D341Med (cell line): ENCODE measurements around the gene TMEM134.
A peak's percentile ranks its signal among the peaks of the same experiment; 100 is the strongest.
"Not testable (repeated sequence)": the region's sequence is repeated elsewhere in the genome, so short reads cannot be mapped to it uniquely, and the experiment has no call there.

ENCODE experiments used
- DNase-seq: peaks from one replicate; pipeline ENCODE4 v3.0.0; 2012; ENCODE audit warnings: low spot score

The TMEM134 gene

DNA sequence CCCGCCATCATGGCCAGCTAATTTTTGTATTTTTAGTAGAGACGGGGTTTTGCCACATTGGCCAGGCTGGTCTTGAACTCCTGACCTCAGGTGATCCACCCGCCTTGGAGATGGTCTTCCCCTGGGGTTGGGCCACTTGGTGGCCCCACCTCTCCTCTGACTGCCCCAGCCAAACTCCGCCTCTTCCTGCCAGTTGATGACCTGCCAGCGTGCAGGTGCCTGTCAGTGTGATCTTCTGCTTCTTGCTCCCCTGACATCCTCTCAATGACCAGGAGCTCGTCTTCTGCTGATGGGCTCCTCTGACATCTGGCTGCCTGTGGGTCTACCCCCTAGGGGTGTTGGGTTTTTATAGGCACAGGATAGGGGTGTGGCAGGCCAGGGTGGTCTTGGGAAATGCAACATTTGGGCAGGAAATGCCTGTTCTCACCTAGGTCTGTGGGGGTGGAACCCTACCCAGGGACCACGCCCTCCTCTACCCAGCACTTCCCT lies 16.9 kb upstream of the TMEM134 start:
- DNase-seq = not testable (repeated sequence)

DNA sequence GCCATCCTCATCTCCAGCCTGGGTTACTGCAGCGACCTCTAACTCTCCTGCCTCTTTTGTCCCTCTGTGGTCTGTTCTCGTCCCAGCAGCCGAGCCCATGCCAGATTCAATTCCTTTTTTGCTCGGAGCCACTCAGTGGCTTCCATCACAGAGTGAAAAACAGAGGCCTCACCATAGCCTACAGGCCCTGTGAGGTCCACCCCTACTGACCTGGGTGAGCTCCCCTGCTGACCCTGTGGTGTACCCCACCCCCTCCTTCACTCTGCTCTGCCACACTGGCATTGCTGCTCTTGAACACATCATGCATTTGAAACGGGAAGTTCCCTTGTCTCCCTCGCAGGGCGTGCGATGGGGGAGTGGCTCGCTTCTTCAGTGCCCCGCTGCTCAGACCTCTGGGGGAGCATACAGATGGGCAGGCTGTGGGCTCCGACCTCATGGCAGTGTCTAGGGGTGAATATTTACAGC lies 15.8 kb upstream of the TMEM134 start:
- no peak for DNase-seq

DNA sequence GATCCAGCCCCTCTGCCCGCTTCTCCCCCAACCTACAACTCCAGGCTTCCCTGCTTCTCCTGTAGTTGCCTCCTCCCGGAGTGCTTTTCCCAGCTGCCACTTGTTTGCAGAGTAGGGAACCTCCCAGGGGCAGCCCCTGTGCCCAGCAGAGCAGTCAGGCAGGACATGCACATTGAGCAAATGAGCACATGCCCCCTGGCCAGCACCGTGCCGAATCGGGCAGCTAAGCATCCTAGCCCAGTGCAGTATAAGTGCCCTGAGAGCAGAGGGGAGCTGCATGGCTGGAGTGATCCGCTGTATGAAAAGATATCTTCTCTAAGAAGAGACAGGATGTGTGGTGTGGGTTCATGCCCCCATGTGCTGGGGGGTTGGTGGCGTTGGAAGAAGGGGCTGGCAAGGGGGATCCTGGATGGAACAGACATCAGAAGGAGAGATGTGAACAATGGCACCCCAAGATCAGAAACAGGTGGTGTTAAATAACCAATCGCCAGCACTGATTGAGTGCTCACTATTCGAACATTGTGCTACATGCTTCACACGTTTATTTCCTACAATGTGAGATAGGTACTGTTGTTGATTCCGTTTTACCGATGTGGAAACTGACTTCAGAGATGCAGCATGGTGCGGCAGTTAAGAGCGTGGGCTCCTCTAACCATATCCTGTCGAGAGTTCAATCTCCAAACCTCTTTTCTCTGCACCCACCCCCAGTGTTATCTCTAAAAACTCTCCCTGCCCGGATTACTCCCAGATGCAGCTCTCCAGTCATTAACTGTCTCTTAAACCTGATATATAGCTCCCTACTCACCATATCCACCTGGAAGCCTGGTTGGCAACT lies 15.0 kb upstream of the TMEM134 start:
- no peak for DNase-seq

DNA sequence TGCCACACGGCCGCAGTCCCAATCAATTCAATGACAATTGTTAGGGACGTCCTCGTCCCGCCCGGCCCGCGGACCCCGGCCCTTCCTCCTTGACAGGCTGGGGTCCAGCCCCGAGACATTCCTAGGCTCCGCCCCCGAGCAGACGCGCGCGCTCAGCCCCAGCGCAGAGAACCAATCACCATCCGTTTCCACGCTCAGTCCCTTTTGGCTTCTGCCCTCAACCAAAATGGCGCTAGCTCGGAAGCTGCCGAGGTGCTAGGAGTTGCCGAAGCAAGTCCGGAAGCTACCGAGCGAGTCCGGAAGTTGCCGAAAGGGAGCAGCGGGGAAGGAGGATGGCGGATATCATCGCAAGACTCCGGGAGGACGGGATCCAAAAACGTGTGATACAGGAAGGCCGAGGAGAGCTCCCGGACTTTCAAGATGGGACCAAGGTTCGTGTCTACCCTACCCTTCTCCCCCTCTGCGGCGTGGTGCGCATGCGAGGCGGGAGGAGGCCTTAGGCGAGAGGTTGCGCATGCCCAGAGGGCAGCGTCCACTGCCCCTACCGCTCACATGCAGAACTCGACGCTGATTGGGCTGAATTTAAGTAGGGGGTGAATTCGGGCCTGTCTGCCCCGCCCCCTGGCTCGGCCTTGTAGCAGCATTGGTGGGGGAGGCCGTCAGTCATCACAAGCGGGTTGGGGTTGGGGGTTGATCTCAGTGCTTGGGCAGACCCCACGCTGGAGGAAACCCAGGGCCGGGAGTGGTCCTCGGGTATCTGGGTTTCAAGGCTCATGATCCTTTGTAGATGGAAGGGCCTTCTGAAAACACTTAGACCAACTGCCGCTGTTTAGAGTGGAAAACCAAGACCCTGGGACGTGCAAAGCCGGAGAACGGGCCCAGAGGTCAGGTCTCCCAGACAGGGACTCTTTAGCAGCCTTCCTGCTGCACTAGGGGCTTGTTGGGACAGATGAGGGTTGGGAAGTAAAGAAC lies 14.1 kb upstream of the TMEM134 start, which contains the start of gene AIP:
Gene AIP (plus strand): TSS at position 200 of the 972 bp plus-strand sequence. CDS start 133 bp downstream, at position 333.
- DNase-seq = peak; percentile 97

DNA sequence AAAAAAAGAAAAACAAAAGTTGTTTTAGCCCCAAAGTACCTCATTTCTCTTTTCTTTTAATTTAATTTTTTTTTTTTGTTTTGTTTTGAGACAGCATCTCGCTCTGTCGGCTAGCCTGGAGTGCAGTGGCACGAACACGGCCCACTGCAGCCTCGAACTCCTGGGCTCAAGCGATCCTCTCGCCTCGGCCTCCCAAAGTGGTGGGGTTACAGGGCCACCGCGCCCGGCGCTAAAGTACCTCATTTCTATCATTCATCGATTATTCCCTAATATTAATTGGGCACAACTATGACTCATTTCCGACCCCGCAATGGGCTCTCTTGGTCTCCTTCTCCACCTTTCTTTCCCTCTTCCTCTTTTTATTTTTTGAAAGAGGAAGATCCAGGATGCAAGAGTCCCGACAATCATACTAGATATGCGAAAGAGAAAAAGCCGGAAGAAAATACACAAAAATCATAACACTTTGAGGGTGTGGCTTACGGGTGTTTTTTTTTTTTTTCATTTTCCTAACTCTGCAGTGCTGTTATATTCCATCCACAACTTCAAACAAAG lies 13.3 kb upstream of the TMEM134 start:
- DNase-seq = no peak

DNA sequence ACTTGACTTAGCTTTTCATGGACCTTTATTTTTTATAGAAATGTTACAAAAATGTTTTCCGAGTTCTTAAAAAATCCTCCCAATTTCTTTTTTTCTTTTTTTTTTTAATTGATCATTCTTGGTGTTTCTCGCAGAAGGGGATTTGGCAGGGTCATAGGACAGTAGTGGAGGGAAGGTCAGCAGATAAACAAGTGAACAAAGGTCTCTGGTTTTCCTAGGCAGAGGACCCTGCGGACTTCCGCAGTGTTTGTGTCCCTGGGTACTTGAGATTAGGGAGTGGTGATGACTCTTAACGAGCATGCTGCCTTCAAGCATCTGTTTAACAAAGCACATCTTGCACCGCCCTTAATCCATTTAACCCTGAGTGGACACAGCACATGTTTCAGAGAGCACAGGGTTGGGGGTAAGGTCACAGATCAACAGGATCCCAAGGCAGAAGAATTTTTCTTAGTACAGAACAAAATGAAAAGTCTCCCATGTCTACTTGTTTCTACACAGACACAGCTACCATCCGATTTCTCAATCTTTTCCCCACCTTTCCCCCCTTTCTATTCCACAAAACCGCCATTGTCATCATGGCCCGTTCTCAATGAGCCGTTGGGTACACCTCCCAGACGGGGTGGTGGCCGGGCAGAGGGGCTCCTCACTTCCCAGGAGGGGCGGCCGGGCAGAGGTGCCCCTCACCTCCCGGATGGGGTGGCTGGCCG lies 8.4 kb upstream of the TMEM134 start:
- DNase-seq = not testable (repeated sequence)

DNA sequence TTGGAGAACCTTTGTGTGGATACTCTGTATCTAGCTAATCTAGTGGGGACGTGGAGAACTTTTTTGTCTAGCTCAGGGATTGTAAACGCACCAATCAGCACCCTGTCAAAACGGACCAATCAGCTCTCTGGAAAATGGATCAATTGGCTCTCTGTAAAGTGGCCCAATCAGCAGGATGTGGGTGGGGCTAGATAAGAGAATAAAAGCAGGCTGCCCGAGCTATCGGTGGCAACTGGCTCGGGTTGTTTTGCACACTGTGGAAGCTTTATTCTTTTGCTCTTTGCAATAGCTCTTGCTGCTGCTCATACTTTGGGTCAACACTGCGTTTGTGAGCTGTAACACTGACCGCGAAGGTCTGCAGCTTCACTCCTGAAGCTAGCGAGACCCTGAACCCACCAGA lies 7.6 kb upstream of the TMEM134 start:
- not testable (repeated sequence) for DNase-seq

DNA sequence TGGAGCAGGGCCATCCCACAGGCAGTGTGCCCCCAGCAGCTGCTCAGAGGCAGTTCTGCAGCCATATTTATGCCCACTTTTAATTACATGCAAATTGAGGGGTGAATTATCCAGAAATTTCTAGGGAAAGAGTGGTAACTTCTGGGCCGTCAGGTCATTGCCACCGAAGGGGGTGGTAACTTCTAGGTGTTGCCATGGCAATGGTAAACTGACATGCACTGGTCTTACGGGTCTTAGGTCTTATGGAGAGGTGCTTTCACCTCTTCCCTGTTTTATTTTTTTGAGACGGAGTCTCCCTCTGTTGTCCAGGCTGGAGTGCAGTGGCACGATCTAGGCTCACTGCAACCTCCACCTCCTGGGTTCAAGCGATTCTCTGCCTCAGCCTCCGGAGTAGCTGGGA lies 3.8 kb upstream of the TMEM134 start:
- DNase-seq = no peak

DNA sequence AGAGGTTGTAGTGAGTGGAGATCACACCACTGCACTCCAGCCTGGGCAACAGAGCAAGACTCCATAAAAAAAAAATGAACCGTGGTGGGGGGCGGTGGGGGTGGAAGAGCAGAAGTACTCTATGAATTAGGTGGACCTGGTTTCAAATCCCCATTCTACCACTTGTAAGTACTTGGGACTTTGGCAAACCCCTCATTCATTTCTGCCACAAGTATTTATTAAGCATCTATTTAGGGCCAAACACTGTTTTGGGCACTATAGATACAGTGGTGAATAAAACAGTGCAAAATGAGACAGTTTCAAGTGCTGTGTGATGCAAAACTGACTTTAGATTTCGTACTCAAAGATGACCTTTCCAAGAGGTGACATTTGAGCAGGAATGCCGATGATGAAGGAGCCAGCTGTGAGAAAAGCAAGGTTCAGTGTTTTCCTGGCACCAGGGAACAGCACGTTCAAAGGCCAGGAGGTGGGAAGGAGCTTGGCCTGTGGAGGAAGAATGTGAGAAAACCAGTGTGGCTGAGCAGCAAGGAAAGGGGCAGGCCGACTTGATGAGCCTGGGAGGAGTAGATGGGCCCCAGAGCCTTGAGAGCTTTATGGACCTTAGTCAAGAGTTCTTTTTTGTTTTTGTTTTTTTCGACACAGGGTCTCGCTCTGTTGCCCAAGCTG lies 1.4 kb upstream of the TMEM134 start:
- no peak for DNase-seq

DNA sequence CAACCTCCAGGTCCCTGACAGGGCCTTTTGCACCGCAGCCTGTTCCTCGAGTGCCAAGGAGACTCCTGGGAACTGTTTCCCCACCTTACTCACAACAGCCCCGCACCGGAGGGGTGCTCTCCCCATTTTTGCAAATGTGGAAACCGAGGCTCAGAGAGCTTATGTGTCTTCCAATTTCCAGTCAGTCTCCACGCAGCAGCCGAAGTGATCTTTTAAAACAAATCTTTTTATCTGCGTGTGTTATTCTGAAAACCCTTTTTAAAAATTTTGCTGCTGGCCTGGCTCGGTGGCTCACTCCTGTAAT lies 409 bp upstream of the TMEM134 start:
- DNase-seq = no peak

DNA sequence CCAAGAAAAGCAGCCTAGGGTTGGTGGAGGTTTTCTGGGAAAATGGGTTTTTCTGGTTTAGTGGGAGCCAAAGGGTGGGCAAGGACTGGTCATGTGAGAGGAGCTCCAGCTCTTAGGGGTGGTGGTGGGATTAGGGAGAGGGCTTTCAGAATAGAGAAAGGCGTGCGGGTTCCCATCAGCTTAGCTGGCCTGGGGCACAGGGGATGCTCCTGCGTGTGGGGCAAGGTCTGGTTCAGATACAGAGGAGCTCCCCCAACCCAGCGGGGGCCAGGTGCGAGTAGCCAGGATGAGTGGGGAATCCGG lies 644 bp downstream of the TMEM134 start:
- no peak for DNase-seq

DNA sequence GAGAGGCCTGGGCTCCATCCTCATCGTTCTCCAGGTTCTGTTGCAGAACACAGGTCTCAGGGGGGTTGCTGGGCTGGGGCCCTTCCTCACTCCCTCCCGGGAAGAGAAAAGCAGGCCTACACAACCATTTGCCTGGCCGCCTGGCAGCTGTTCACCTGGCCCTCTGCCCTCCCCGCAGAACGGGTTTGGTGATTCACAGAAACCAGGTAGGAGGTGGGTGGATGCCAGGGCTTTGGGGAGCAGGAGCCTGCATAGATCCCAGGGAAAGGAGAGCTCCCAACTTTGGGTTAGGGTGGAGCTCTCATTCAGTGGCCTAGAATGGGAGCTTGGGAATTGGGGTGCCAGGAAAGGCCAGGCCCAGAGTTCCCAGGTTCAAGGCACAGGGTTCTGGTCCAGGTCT lies 995 bp downstream of the TMEM134 start:
- no peak for DNase-seq

DNA sequence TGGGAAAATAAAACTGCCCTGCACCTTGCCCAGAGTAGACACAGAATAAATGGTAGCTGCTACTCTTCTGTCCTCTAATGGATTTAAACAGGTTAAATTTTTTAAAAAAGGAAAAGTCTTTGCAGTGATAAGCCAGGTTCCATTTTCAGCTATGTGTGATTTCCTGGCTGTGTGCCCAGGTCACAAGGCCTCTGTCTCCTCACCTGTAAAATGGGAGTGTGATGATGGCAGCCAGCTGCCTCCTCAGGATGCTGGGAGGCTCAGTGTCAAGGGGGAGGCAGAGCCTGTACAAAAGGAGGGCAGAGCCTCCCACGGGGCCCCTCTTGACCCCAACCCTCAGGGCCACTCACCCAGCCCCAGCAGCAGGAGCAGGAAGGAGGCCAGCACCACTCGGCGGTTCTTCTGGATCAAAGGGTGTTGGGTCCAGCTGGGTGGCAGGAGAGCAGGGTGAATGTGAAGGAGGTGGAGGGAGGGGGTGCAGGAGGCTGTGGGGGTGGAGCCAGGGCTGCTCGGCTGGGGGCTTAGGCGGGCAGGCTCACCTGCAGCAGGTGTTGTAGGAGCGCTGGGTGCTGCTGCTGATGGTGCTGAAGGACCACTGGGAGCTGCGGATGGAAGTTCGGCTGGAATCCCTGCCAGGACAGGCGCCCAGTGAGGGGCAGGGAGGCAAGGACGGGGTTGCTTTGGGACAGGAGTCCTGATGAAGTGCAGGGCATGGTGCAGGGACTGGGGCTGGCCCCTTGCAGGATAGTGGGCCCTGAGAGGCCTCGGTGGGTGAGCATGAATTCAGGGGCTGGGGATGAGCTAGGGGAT lies 1.9 kb downstream of the TMEM134 start:
- DNase-seq = no peak

DNA sequence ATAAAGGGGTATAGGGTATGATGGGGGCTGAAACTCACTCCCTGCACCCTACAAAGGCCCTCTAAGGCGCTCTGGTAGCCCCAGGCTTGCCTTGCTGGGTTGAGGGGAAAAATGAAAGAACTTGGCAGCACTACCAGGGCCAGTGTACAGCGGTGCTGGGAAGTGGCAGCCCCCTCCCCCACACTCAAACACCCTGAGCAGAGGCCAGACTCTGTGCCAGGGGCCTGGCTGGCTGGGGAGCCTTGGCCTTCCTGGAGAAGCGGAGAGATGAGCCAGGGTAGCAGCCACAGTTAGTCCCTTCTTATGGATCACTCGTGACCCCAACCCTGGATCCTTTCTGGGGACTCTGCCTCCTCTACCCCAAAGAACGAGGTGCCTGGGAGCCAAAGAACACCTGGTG lies 2.7 kb downstream of the TMEM134 start:
- DNase-seq = no peak

DNA sequence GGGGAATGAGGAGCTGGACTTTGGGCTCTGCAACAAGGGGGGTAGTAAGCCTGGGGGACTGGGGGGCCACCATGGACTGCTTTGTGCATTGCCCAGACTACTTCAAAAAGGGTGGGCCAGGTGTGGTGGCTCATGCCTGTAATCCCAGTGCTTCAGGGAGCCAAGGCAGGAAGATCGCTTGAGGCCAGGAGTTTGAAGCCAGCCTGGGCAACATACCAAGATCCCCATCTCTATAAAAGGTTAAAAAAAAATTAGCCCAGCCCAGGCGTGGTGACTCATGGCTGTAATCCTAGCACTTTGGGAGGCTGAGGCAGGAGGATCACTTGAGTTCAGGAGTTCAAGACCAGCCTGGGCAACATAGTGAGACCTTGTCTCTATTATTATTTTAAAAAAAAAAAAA lies 3.5 kb downstream of the TMEM134 start:
- DNase-seq = not testable (repeated sequence)

DNA sequence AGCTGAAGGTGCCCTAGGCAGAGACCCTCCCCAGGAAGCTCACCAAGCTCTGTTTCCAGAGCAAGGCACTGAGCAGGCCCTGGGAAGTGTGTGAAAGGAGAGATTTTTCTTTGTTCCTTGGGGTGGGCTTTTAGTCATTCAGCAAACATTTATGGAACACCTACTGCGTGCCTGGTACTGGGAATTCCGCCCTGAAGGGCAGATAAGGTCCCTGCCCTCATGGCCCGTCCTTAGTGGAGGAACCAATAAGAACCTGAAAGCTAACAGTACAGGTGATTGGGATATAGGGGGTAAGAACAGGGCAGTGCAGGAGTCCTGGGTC lies 3.9 kb downstream of the TMEM134 start:
- DNase-seq = no peak

DNA sequence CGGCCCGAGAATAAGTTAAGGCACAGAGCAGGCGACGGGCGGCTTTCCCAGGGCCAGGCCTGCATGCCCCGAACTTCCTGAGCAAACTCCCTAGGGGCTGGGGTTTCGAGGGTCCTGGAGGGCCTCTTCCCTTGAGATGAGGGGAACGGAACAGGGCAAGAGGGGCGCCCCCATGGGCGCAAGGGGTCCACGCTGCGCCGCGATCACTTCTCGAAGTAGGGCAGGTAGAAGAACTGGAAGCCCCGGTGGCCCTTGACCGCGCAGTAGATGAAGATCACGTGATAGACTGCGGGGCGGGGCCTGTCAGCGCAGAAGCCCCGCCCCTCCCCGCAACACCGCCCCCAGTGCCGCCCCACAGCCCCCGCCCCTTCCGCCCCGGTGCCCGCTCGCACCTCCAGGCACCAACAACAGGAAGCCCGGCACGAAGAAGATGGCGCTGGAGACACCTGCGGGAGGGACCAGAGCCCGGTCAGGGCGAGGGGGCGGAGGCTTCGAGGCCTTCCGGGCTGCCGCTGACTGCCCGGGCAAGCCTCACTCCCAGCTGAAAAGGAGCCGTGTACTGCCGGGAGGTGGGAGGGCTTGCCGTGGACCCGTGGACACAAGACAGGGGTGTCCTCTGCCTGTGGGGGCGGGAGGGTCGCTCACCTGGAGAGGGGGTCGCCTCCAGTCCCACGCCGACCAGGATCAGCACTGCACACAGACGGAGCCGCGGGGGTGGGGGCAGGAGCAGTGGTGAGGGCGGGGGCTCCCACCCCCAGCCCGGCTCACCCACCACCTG lies 4.5 kb downstream of the TMEM134 start:
- peak; percentile 33 for DNase-seq

DNA sequence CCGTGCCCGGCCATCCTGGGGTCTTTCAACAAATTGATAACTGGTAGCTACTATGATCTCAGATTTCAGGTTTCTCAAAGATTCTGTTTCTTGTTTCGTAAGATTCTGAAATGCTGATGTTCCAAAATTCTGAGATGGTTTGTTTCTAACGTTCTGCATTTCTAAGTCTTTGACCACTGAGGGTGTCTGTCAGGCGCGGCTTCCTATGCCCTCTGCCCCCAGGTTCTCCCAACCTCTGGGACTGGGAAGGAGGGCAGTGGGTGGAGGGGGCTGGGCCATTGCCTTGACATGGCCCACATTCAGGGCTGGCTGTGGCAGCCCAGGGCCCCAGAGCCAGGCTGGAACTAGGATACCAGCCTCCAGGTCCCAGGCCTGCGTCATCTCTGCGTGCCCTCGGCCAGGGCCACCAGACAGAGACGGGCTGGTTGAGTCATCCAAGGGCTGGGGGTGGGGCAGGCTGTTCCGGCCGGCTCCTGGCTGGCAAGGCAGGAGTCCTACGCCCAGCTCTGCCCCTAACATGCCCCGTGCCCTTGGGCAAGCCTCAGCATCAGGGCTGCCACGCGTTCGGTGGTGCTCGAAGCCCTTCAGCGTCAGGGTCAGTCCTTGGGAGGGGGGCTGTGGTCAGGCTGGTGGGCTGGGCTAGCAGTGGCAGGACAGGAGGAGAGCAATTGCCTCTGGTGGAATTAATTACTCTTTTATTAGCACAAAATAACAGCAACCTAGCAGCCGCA lies 5.2 kb downstream of the TMEM134 start:
- no peak for DNase-seq

DNA sequence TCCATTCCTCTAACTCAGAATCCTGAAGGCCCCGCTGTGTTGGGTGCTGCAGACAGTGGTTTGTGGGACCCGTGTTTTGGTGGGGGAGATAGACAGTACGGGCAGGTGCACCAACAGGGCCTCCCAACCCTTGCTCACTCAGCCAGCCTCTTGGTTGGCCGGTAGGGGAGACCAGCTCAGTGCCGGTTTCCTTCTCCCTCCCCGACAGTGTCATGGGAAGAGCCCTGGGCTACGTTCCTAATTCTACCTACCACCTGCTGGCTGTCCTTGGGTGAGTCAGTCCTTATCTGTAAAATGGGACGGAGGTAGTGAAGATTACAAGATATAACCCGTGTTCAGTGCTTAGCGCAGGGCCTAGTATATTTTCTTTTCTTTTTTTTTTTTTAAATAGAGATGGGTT lies 5.9 kb downstream of the TMEM134 start:
- DNase-seq = peak; percentile 25
